C4-2B (cell line): Measurements from ENCODE around the gene FRMD4A.
"Not testable (repeated sequence)": the region's sequence is repeated elsewhere in the genome, so short reads cannot be mapped to it uniquely, and the experiment has no call there.

Source experiments
- H3K27ac ChIP-seq: fragments of 450-650 bp; 2 replicates; pipeline ENCODE4 v1.5.1; 2017
- ZFX ChIP-seq: fragments of 450-650 bp; IDR thresholded peaks from 2 replicates; pipeline ENCODE4 v1.6.1; 2017
- TF ChIP-seq, protein P1 (sequence below): fragments of 450-650 bp; conservative IDR thresholded peaks from 2 replicates; pipeline ENCODE4 v1.5.1; 2017; ENCODE audit warnings: mild to moderate bottlenecking

Gene FRMD4A

DNA sequence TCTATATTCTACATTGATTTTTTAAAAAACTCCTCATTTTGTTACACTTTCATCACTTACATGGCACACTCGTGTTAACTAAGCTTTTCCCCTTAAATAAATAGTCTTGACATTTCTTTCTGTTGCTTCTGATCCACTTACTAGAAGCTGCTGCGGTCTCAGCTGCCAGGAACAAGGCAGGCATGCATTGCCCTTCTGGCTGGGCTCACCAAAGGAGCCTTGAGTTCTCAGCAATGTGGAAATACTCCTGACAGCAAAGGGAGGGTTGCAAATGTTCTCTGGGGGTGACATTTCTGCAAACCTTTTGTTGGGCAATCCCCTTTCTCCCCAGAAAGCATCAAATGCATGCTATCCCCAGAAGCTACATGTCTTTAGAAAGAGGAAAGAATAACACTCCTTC lies 393.9 kb downstream of the FRMD4A start:
- no peak overlapping the region for H3K27ac ChIP-seq
- no peak for TF ChIP-seq ZFX
- TF ChIP-seq, protein P1, sequence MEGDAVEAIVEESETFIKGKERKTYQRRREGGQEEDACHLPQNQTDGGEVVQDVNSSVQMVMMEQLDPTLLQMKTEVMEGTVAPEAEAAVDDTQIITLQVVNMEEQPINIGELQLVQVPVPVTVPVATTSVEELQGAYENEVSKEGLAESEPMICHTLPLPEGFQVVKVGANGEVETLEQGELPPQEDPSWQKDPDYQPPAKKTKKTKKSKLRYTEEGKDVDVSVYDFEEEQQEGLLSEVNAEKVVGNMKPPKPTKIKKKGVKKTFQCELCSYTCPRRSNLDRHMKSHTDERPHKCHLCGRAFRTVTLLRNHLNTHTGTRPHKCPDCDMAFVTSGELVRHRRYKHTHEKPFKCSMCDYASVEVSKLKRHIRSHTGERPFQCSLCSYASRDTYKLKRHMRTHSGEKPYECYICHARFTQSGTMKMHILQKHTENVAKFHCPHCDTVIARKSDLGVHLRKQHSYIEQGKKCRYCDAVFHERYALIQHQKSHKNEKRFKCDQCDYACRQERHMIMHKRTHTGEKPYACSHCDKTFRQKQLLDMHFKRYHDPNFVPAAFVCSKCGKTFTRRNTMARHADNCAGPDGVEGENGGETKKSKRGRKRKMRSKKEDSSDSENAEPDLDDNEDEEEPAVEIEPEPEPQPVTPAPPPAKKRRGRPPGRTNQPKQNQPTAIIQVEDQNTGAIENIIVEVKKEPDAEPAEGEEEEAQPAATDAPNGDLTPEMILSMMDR = no peak

GRCh38 chr10:13930120-13930519 lies 400.6 kb downstream of the FRMD4A start:
- no peak overlapping the region for H3K27ac ChIP-seq
- TF ChIP-seq, protein P1 = no peak
- TF ChIP-seq ZFX = no peak

DNA sequence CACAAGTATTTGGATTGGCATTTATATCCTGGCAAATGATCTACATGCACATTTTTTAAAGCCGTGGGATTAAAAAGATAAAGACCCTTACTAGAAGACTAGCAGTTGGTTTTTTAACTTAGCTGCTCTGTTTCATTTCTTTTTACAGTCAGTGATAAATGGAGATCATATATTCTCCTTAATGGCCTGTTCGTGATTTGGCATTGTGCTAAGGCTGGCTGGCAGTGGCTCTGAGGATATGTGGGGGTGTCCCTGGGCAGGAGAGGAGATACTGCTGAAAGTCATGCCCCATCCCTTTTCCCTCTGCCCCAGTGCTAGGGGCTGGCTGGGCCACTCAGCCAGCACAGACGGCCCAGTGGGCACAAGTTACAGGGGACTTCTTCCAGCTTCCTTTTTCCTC lies 402.3 kb downstream of the FRMD4A start:
- TF ChIP-seq, protein P1 = no peak
- no peak for TF ChIP-seq ZFX
- H3K27ac ChIP-seq = no peak overlapping the region

GRCh38 chr10:13925971-13926780 lies 404.5 kb downstream of the FRMD4A start:
- no peak overlapping the region for H3K27ac ChIP-seq
- TF ChIP-seq ZFX = no peak
- TF ChIP-seq, protein P1 = no peak

DNA sequence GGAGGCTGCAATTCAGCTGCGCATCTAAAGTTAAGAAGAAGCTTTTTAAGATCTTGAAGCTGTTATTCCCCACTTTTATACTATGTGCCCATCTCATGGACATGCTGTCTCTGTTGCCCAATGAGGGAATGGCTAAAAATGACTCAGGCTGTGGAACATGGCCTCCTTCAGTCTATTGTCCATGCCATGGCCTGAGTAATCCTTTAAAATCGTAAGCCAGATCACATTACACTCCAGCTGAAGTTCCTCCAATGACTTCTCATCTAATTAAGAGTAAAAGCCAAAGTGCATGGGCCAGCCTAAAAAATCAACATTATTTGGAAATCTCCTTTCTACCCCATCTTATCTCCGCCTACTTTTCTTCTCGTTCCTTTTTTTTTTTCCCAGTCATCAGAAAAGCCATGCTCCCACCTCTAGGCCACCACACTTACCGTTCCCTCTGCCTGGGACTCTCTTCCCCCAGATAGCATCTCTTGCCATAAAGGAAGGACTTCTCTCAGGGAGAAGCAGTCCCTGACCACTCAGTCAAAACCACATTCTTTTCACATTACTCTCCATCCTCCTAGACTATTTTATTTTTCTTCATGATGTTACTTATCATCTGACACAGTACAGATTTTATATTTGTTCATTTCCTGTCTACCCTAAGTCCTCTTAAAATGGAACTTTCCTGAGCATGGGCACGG lies 406.5 kb downstream of the FRMD4A start:
- TF ChIP-seq ZFX = no peak
- TF ChIP-seq, protein P1 = no peak
- H3K27ac ChIP-seq = no peak overlapping the region

DNA sequence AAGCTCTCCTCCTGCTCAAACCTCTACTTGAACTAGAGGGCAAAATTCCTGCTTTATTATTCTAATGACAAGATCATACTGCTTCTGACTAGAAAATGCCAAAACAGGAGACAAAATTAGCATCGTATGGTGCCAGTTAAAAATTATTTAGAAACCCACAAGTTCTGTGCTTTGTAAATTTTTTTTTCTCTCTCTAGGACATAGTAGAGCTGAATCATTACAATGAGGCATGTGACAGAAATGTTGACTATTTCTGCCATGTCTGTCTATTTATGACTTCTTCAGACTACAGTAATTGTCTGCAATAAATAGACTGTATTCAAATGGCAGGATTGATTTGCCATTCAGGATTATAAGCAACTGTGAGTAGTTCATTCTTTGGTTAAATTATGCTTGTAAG lies 408.1 kb downstream of the FRMD4A start:
- no peak overlapping the region for H3K27ac ChIP-seq
- TF ChIP-seq ZFX = no peak
- TF ChIP-seq, protein P1 = no peak

GRCh38 chr10:13921941-13922340 lies 408.8 kb downstream of the FRMD4A start:
- H3K27ac ChIP-seq = no peak overlapping the region

GRCh38 chr10:13921131-13921530 lies 409.6 kb downstream of the FRMD4A start:
- H3K27ac ChIP-seq = not testable (repeated sequence)

More at GRCh38 chr10:13921941-13922340, 408.8 kb downstream of the FRMD4A start:
- no peak for TF ChIP-seq ZFX
- TF ChIP-seq, protein P1 = no peak
